IPS DF 19.7 (cell line): ENCODE results near the gene ZNF331.
"Not testable (repeated sequence)": the region's sequence is repeated elsewhere in the genome, so short reads cannot be mapped to it uniquely, and the experiment has no call there.

Source experiments
- DNase-seq: peaks from one replicate; pipeline ENCODE4 v3.0.0-alpha.2; 2013; ENCODE audit warnings: low read depth, low spot score

ZNF331 gene

DNA sequence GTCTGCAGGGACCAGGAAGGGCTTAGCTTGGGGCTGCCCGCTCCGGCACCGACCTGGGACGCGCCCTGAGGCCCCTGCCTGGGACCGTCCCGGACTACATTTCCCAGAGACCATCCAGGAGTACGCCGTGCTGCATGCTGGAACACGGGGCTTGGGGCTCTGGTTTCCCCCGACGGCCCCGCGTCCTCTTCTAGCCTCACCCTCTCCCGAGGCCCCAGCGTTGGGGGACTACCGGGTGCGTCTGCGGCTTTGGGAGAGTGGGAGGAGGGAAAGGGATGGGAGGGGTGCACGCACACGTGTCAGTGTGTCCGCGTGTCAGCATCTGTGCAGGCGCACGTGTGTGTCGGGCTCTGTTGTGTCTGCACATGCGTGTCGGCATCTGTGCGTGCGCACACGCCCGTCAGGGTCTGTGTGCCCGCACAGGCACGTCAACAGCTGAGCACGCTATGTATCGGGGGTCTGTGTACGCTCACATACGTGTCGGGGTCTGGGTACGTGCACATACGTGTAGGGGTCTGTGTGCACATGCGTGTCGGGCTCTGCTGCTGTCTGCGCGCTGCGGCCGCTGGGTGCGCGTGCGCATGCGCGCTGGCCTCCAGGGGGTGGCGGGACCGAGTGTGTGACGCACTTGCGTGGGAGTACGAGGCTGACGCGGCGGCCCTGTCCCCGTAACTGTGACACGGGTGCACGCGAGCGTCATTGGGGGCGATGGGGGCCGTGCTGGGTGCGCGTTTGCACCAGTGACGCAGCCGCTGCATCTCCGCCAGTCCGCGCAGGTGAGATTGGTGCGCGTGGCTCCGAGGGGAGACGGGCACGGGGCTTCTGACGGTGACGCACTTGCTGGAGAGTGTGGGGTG lies at the start of gene ZNF331:
Gene ZNF331 (plus strand): TSS at position 625 of the 857 bp plus-strand sequence. CDS start 31,232 bp downstream, outside the sequence.
- DNase-seq = no peak

DNA sequence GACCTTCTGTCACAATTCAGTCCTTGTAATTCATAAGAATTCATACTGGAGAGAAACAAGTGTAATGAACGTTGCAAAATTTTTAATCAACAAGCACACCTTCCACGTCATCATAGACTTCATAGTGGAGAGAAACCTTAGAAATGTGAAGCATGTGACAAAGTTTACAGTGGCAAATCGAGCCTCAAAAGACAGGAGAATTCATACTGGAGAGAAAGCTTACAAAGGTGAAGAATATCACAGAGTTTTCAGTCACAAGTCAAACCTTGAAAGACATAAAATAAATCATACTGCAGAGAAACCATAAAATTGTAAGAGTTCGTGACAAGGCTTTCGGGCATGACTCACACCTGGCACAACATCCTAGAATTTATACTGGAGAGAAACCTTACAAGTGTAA lies 45.8 kb upstream of the ZNF331 start:
- no peak for DNase-seq

DNA sequence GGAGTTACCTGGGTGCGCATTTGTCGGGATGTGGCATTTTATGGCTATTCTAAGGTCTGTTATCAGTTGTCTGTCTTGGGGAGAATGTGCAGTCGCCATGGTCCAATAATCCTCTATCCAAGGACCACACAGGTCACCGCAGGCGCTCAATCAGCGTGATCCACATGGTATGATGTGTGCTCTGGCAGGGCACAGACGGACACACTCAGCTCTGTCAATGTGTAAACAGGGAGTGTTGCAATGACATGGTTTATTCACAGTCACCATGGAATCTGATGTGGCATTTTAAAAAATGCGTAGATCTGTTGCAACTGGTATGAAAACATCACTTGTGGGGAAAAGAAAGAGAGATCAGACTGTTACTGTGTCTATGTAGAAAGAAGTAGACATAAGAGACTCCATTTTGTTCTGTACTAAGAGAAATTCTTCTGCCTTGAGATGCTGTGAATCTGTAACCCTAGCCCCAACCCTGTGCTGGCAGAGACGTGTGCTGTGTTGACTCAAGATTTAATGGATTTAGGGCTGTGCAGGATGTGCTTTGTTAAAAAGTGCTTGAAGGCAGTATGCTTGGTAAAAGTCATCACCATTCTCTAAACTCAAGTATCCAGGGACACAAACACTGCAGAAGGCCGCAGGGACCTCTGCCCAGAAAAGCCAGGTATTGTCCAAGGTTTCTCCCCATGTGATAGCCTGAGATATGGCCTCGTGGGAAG lies 40.5 kb upstream of the ZNF331 start:
- DNase-seq = not testable (repeated sequence)

DNA sequence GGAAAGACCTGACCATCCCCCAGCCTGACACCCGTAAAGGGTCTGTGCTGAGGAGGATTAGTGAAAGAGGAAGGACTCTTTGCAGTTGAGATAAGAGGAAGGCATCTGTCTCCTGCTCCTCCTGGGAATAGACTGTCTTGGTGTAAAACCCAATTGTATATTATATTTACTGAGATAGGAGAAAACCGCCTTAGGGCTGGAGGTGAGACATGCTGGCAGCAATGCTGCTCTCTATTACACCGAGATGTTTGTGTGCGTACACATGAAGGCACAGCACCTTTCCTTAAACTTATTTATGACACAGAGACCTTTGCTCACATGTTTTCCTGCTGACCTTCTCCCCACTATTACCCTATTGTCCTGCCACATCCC lies 39.9 kb upstream of the ZNF331 start:
- DNase-seq = not testable (repeated sequence)

DNA sequence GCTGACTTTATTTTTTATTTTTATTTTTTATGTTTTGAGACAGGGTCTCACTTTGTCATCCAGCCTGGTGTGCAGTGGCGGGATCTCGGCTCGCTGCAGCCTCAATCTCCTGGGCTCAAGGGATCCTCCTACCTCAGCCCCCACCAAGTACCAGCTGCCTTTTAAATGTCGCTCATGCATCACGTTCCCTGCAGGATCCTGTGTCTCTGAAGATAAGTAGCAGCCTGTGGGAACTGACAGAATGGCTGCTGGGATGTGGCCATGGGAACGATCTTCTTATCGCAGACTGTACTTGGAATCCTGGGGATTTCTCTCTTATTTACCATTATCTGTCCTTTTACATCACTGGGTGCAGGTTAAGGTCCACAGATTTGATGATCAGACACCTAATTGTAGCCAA lies 34.8 kb upstream of the ZNF331 start:
- not testable (repeated sequence) for DNase-seq

DNA sequence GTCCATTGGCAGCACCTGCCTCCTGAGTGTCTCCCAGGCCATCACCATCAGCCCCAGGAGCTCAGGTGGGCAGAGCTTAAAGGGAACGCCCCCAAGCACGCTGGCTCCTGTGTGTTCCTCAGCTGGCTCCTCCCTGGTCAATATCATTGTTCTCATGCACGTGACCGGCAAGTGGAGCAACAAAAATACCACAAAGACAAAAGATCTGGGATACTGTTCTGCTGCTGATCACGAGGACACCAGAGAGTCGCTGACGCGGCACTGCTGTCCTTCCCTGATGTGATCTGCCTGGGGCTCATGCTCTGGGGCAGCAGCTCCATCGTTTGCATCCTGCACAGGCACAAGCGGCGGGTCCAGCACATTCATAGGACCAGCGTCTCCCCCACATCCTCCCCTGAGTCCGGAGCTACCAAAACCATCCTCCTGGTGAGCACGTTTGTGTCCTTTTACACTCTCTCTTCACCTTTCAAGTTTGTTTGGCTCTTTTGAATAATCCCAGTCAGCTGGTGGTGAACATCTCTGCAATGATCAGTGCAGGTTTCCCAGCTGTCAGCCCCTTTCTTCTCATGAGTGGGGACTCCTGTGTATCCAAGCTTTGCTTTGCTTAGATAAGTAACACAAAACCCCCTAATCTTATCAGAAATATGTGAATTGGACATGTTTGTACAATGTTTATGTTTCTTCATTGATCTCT lies 34.1 kb upstream of the ZNF331 start:
- not testable (repeated sequence) for DNase-seq

DNA sequence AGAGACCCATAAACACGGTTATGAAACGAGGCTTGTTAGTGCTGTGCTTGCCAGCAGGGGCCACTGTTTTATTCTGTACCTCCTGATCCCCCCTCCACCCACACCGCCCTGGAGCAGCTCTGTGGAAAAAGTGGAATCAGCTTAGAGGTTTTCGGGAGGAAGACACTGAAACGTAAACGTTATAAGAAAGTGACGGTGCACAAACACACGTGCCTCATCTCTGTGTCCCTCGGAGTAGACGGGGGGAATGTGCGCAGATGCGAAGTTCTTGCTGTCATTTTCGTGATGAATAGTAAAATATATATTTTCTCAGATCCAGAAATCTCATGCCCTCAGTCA lies 33.6 kb upstream of the ZNF331 start:
- not testable (repeated sequence) for DNase-seq

DNA sequence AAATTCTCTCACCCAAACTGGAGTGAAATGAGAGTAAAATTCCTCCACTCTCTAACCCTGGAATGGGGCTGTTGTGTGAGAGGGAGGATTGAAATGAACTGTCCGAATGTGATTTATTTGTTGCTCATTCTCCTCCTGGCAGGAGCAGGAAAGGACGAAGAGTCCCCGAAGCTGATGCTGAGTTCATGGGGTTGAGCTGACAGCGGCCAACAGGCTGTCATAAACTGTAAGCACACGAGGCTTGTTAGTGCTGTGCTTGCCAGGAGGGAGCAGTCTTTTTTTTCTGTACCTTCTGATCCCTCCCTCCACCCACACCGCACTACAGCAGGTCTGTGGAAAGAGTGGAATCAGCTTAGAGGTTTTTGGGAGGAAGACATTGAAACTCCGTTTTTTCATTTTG lies 33.1 kb upstream of the ZNF331 start:
- DNase-seq = no peak

DNA sequence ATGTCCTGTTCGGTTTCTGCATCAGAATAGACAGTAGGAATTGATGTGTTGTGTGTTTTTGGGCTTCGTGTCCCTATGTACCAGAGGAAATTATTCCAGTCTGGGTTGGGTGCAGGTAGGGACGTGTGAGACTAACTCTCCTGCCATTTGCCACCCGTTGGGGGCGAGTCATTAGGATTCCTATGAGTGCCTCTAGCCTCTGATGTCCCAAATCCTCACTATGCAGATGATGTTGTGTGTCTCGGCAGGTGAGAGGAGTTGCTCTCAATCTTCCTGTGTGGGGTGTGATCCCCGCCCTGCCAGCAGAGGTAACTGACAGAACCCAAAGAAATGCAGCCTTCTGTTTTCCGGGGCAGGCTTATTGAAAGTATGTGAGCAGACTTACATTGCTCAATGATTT lies 31.2 kb upstream of the ZNF331 start:
- no peak for DNase-seq

DNA sequence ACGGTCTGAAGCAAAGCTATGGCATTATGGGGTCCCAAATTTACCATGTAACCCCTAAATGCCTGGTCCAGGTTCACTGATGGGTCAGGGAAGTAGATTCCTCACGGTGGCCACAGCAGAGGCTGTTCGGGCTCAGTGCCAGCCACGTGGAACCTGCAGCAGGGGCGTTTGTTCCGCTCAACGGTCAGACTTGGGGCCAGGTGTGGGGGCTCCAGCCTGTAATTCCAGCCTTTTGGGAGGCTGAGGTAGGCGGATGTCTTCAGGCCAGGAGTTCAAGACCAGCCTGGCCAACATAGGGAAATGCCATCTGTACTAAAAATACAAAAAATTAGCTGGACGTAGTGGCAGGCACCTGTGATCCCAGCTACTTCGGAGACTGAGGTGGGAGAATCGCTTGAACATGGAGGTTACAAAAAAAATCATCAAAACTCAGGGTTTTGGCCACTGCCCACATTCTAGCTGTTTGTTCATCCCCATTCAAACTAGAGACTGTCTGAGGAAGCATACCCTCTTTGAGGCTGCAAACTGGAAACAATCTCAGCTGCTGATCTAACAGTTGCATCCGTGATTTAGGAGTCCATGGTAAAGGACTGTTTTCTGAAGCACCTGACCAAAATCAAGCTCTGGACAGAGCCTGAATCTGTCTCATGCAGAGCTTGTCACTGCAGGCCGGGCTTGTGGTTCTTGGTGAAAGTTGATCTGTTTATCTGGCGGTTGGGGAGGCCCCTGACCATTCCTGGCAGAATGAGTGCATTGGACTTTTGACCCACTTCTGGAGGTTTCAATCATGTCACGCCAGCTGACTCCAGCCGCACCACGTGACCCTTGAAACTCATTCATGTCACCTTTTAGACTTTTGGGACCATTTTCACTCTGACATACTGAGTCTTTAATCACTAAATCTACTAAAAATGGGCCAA lies 30.2 kb upstream of the ZNF331 start:
- no peak for DNase-seq

DNA sequence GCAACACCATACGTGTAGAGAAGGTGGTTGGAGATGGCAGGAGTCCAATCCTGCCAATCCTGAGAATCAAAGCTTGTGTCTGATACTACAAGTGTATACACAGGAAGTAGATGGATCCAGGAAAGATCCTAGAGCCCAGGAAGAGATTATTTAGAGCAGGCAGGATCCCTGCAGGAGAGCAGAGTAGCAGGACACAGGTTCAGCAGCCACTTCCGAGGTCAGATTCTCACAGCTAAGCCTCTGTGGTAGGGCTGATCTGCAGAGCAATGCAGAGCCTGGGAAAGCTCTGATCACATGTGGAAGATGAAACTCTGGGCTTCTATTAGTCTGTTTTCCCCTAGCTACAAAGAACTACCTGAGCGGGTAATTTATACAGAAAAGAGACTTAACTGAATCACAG lies 28.5 kb upstream of the ZNF331 start:
- DNase-seq = no peak

DNA sequence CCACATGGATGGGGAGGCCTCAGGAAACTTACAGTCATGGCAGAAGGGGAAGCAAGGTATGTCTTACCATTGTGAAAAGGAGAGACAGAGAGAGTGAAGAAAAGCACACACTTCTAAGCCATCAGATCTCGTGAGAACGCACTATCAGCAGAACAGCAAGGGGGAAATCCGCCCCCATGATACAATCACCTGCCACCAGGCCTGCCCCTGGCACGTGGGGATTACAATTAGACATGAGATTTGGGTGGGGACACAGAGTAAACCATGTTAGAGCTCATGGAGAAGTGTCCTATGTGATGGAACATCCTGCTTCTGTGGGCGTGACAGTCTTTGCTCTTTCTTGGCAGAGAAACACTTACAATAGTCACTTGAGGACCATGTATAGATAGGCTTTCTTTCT lies 28.1 kb upstream of the ZNF331 start:
- no peak for DNase-seq

DNA sequence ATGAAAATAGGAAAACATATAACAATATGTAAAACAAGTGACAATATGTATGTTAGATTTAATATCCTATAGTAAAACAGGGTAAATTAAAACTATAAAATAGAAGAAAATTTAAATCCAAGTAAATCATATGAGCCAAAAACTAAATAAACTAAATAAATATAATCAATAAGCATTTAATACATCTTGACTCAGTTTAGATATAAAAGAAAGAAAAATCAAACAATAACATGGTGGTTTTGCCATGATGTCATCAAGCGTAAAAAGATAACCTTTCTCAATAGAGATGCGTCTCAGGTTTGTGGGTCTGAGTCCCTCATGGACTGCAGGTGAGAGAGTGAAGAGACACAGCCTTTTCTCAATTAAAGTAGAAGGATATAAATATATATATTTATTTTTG lies 26.6 kb upstream of the ZNF331 start:
- no peak for DNase-seq

DNA sequence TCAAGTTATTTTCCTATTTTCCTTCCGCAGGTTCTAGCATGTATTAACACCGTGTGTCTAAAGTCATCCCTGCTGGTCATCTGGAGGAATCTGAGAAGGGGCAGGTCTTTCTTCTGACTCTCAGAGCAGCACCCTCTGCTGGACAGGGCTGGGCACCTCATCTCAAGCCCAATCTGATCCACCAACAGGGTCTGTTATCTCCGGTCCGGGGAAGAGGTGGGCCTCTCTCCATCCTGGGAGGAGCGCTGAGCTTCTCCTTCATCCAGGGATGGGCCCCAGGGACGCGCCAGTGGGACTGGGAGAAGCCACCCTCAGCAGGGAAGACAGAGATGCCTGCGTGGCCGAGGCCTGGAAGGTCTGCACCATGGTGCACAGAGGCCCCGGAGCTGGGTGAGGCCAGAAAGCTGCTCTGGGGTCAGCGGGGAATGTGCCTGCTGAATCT lies 26.0 kb upstream of the ZNF331 start:
- peak; percentile 75 for DNase-seq

DNA sequence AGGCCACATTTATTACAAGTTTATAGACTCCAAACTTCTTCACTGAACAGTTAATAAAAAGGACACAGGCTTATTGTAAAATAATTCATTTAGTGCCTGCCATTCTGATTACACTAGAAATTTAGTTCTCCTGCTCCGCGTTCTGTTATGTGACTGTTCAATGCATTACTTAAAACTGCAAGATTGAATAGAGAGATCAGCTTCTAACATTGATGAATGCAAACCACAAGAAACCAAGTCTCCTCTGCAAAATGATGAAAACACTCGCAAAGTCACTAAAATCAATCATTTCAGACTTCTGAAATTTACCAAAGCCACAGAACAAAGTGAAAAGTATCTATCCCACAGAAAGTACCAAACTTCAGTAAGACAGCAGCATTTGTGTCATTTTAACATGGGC lies 22.9 kb upstream of the ZNF331 start:
- DNase-seq = not testable (repeated sequence)

DNA sequence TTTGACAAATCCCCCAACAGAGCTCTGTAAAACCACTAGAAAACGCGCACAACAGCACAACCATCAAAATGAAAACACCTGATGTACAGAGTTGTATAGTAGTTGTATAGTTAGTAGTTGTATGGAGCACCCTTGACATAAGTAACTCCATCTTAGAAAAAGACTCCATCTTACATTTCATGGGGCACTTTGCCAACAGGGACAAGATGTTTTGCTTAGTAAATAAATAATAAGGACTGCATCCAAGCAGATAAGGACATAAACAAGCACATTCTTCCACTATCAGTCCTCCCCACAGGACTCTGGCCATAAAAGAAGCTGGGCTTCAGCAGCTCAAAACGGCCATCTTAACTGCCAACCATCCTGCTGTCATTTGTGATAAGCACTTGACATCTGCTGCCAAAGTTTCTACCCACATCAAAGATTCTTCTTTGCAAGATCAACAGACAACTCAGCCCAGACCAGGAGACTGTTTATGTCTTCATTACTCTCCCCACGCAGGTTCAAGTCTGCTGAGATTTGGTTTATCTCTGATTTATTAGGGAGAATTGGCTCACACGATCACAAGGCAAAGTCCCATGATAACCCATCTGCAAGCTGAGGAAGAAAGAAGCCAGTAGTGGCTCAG lies 20.7 kb upstream of the ZNF331 start:
- DNase-seq = no peak

DNA sequence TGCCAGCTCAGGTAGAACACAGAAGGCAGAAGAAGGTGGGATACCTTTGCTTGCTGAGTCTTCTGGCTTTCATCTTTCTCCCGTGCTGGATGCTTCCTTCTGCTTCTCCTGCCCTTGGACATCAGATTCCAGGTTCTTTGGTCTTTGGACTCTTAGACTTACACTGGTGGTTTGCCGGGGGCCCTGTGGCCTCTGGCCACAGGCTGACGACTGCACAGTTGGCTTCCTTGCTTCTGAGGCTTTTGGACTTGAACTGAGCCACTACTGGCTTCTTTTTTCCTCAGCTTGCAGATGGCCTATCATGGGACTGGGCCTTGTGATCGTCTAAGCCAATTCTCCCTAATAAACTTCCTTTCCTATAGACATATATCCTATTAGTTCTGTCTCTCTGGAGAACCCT lies 19.8 kb upstream of the ZNF331 start:
- DNase-seq = no peak

DNA sequence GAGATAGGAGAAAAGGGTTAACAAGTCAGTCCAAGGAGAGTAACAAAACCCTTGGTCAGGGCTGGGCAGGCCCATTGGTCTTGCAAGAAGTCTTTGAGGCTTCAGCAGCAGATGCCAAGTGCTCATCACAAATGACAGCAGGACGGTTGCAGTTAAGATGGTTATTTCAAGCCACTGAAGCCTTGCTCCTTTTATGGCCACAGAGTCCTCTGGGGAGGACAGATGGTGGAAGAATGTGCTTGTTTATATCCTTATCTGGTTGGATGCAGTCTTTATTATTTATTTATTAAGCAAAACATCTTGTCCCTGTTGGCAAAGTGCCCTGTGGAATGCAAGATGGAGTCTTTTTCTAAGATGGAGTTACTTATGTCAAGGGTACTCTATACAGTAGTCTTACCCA lies 19.2 kb upstream of the ZNF331 start:
- DNase-seq = no peak

DNA sequence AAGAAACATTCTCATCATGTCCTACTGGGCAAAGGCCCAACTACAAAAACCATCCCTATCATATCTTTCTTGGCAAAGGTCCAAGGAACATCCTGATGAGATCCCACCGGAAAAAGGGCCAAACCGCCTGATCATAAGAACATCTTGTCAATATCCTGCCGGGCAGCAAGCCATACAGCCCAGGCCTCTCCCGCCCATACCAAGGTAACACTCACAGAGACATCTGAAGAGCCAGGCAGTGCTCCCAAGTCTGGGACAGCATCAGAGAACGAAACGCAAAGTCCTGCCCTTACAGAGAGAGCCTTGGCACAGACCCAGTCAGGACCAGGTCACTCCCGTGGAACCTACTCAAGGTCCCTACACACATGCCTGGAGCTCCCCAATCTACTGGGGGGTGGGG lies 18.5 kb upstream of the ZNF331 start:
- no peak for DNase-seq

DNA sequence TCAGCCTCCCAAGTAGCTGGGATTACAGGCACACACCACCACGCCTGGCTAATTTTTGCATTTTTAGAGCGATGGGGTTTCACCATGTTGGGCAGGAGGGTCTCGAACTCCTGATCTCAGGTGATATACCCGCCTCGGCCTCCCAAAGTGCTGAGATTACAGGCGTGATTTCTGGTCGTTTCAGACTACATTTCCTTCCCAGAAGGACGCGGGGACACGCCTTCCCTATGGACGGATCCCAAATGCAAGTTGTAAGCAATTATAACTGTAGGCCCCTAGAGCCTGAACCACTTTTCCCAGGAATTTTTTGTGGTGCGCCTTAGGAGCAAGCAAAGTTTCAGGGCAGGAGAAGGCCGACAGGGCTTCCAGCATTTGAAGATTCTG lies 17.8 kb upstream of the ZNF331 start:
- DNase-seq = no peak
